ENCODE data around the gene IKZF3. TPM values are rescaled to one million over a fixed set of nuclear protein-coding genes. Genes with fewer than 3 reads are reported as not detected.

IKZF3 gene
- polyA plus RNA-seq, 1 donor (not counting 4 experiments of a cell fraction or from before 2014, with no cell fraction given) = not detected

GRCh38 chr17:39866013-39866730, 2.1 kb upstream of the IKZF3 start:
- dilution Hi-C loops (cut with MboI; ENCODE audit: extremely low pct_ligation_motif_present, low sequenced_read_pairs) = no loop called here
- Histone ChIP-seq H3K4me1 (ENCODE audit: control insufficient read depth, extremely low read depth, insufficient read depth, low read length) (no peaks in the 10 kb centered on the region), H3K4me3 (ENCODE audit: control insufficient read depth in 2 of 3, extremely low read depth in 1 of 3, insufficient read depth in 2 of 3, low read depth in 1 of 3, low read length in 3 of 3) (no peak overlapping the region), H3K27ac (ENCODE audit: control insufficient read depth, insufficient read depth, low read length) (no peak overlapping the region), H4K20me1 (ENCODE audit: control insufficient read depth, extremely low read depth, insufficient read depth, low read length) (no peaks in the 10 kb centered on the region), H3K9me1 (ENCODE audit: control insufficient read depth, extremely low read depth, insufficient read depth, low read length) (no peaks in the 10 kb centered on the region), H3K9ac (ENCODE audit: control insufficient read depth, extremely low read depth, insufficient read depth, low read length) (no peak overlapping the region), H3K9me3 (ENCODE audit: control insufficient read depth, low read depth, low read length) (no peaks in the 10 kb centered on the region), H3K4me2 (ENCODE audit: control insufficient read depth, extremely low read depth, insufficient read depth, low read depth, low read length) (no peak overlapping the region), H3K27me3 (ENCODE audit: control insufficient read depth, extremely low read depth, insufficient read depth, low read length) (peaks cover 59% of the 10 kb centered on the region), H3K36me3 (ENCODE audit: control insufficient read depth in 2 of 2, extremely low read depth in 1 of 2, insufficient read depth in 2 of 2, low read length in 2 of 2) (no peaks in the 10 kb centered on the region), H2AFZ (ENCODE audit: control insufficient read depth, low read length) (no peak overlapping the region), H3K79me2 (ENCODE audit: control insufficient read depth, insufficient read depth, low read length) (no peaks in the 10 kb centered on the region)
- TF ChIP-seq CTCF (optimal IDR thresholded peaks at IDR 0.05 in 1 of 3, IDR thresholded peaks at IDR 0.05 in 1 of 3, conservative IDR thresholded peaks at IDR 0.05 in 1 of 3; ENCODE audit: extremely low read depth in 1 of 3, insufficient read depth in 2 of 3, low read length in 3 of 3) = no peak
- TF ChIP-seq EZH2 (IDR thresholded peaks at IDR 0.05; ENCODE audit: low read length) = no peak
- DNase-seq (ENCODE audit: low read depth, low spot score) (no peak), FAIRE-seq (no peak)

DNA sequence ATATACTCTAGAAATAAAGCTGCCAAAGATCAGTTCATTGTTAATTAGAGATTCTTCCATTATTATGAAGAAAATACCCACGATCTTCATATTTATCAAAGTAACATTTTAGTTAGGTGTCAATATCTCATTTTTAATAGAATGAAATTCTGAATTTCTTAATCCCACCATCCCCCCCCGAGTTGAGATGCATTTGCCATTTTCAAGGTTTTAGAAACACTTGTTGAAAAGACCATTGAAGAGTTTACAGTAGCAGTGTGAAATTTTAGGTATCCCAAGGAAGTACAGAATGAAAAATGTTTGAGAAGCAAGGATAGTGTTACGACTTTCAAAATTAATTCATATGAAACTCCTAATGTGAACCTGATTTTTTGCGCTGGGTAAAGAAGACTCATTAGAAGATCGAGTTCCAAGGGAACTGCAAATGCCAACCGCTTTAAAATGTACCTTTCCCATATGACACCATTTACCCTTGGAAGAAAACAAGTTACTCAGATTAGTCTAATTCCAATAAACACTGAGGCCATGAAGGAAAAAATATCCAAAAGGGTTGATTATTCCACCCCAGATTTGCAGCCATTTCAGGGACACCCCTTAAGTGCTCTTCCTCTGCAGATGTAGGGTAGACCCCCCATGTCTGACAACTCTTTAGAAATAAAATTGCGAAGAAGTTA, 731 bp downstream of the IKZF3 start:
- H3K9me1 ChIP-seq (ENCODE audit: control insufficient read depth, extremely low read depth, insufficient read depth, low read length) = no peaks in the 10 kb centered on the region
- H3K4me2 ChIP-seq (ENCODE audit: control insufficient read depth, extremely low read depth, insufficient read depth, low read depth, low read length) = peak overlapping the region; percentile 41
- H4K20me1 ChIP-seq (ENCODE audit: control insufficient read depth, extremely low read depth, insufficient read depth, low read length) = no peaks in the 10 kb centered on the region
- peaks cover 57% of the 10 kb centered on the region for H3K27me3 ChIP-seq (ENCODE audit: control insufficient read depth, extremely low read depth, insufficient read depth, low read length)
- H3K4me3 ChIP-seq (ENCODE audit: control insufficient read depth in 2 of 3, extremely low read depth in 1 of 3, insufficient read depth in 2 of 3, low read depth in 1 of 3, low read length in 3 of 3) = peak overlapping the region in 1 of 3 experiments; percentile 22
- H3K9me3 ChIP-seq (ENCODE audit: control insufficient read depth, low read depth, low read length) = no peaks in the 10 kb centered on the region
- no peaks in the 10 kb centered on the region for H3K4me1 ChIP-seq (ENCODE audit: control insufficient read depth, extremely low read depth, insufficient read depth, low read length)
- no peak overlapping the region for H2AFZ ChIP-seq (ENCODE audit: control insufficient read depth, low read length)
- no peak for DNase-seq (ENCODE audit: low read depth, low spot score)
- H3K9ac ChIP-seq (ENCODE audit: control insufficient read depth, extremely low read depth, insufficient read depth, low read length) = no peak overlapping the region
- no peak for FAIRE-seq
- no peaks in the 10 kb centered on the region for H3K79me2 ChIP-seq (ENCODE audit: control insufficient read depth, insufficient read depth, low read length)
- dilution Hi-C loops (cut with MboI; ENCODE audit: extremely low pct_ligation_motif_present, low sequenced_read_pairs) = no loop called here
- H3K27ac ChIP-seq (ENCODE audit: control insufficient read depth, insufficient read depth, low read length) = no peak overlapping the region
- TF ChIP-seq CTCF (optimal IDR thresholded peaks at IDR 0.05 in 1 of 3, IDR thresholded peaks at IDR 0.05 in 1 of 3, conservative IDR thresholded peaks at IDR 0.05 in 1 of 3; ENCODE audit: extremely low read depth in 1 of 3, insufficient read depth in 2 of 3, low read length in 3 of 3) = no peak
- peak; percentile 47 for TF ChIP-seq EZH2 (IDR thresholded peaks at IDR 0.05; ENCODE audit: low read length)
- no peaks in the 10 kb centered on the region for H3K36me3 ChIP-seq (ENCODE audit: control insufficient read depth in 2 of 2, extremely low read depth in 1 of 2, insufficient read depth in 2 of 2, low read length in 2 of 2)

All from keratinocyte (primary cell).